SK-N-SH (cell line): ENCODE measurements around the gene TESK1. TPM values are rescaled to one million over a fixed set of nuclear protein-coding genes. Genes with fewer than 3 reads are reported as not detected.

Experiments used
- CTCF ChIA-PET: fragments of 300-600, 350-600 bp; formaldehyde crosslinking; extraction: SDS; loops from one replicate; lab custom pipeline; 2021; lab: Yijun Ruan, JAX
- POLR2A ChIA-PET: fragments of 350-600 bp; sonication (Branson Sonifier 250); formaldehyde crosslinking; extraction: SDS; loops from one replicate; lab custom pipeline; 2020; ENCODE audit warnings: antibody characterized with exemption, inconsistent platforms; lab: Yijun Ruan, JAX
- DNase-seq: peaks from one replicate; pipeline ENCODE4 v3.0.0; 2012
- H2AFZ ChIP-seq: fragments of 200-600 bp; sonication (generic); 2 replicates; pipeline ENCODE4 v1.8.1; 2016; ENCODE audit warnings: antibody characterized with exemption, mild to moderate bottlenecking, low read depth
- H3F3A ChIP-seq: fragments of 200-600 bp; sonication (generic); replicated peaks from 2 replicates; pipeline ENCODE3; 2016; ENCODE audit warnings: antibody characterized with exemption, mild to moderate bottlenecking; ENCODE audit not compliant: insufficient read depth
- H3K27ac ChIP-seq, 2 experiments: fragments of 200-500 bp in 1 of 2; fragments of 200-600 bp in 1 of 2; sonication (Bioruptor generic) in 1 of 2; sonication (generic), shearing (Covaris generic) in 1 of 2; 2 replicates each; pipeline versions ENCODE4 v1.5.1 to v1.6.1; 2014 to 2016; ENCODE audit warnings: low read depth in 2 of 2, inconsistent platforms in 1 of 2, low read length in 1 of 2, mild to moderate bottlenecking in 1 of 2, mixed read lengths in 1 of 2
- H3K27me3 ChIP-seq: fragments of 200-600 bp; sonication (generic), shearing (Covaris generic); 2 replicates; pipeline ENCODE4 v1.6.1; 2016; ENCODE audit warnings: mixed run types; ENCODE audit not compliant: insufficient read depth
- H3K36me3 ChIP-seq, 2 experiments: fragments of 200-500 bp in 1 of 2; fragments of 200-600 bp in 1 of 2; sonication (Bioruptor generic) in 1 of 2; sonication (generic) in 1 of 2; replicated peaks in 1 of 2; 2 replicates each; pipeline versions ENCODE3 to v1.5.1; 2014 to 2016; ENCODE audit warnings: low read length in 1 of 2, mild to moderate bottlenecking in 1 of 2; ENCODE audit not compliant: insufficient read depth in 2 of 2, control insufficient read depth in 1 of 2
- H3K4me1 ChIP-seq, 2 experiments: fragments of 200-500 bp in 1 of 2; fragments of 200-600 bp in 1 of 2; sonication (Bioruptor generic) in 1 of 2; sonication (generic), shearing (Covaris generic) in 1 of 2; 2 replicates each; pipeline versions ENCODE4 v1.5.1 to v1.6.1; 2014 to 2016; ENCODE audit warnings: low read depth in 1 of 2, low read length in 1 of 2, mixed run types in 1 of 2; ENCODE audit not compliant: insufficient read depth in 2 of 2, control insufficient read depth in 1 of 2
- H3K4me2 ChIP-seq: fragments of 200-600 bp; sonication (generic), shearing (Covaris generic); 2 replicates; pipeline ENCODE4 v1.6.1; 2017; ENCODE audit warnings: mixed run types
- H3K4me3 ChIP-seq, 2 experiments: fragments of 200-500 bp in 1 of 2; fragments of 200-600 bp in 1 of 2; sonication (Bioruptor generic) in 1 of 2; sonication (generic), shearing (Covaris generic) in 1 of 2; 2 replicates each; pipeline versions ENCODE4 v1.5.1 to v1.8.1; 2014 to 2016; ENCODE audit warnings: low read depth in 2 of 2, inconsistent platforms in 1 of 2, low read length in 1 of 2, mild to moderate bottlenecking in 1 of 2, mixed read lengths in 1 of 2, moderate library complexity in 1 of 2
- H3K79me2 ChIP-seq: fragments of 200-600 bp; sonication (generic); 2 replicates; pipeline ENCODE4 v1.8.1; 2017; ENCODE audit warnings: mild to moderate bottlenecking; ENCODE audit not compliant: insufficient read depth
- H3K9ac ChIP-seq: fragments of 200-600 bp; sonication (generic); 2 replicates; pipeline ENCODE4 v1.6.1; 2017; ENCODE audit warnings: mixed run types
- H3K9me2 ChIP-seq: fragments of 200-600 bp; sonication (generic); 2 replicates; pipeline ENCODE4 v1.6.1; 2017; ENCODE audit warnings: mixed run types
- H3K9me3 ChIP-seq: fragments of 200-600 bp; sonication (generic); 2 replicates; pipeline ENCODE4 v1.6.1; 2017; ENCODE audit warnings: mixed run types, mild to moderate bottlenecking, moderate library complexity
- H4K20me1 ChIP-seq: fragments of 200-600 bp; sonication (generic); 2 replicates; pipeline ENCODE4 v1.6.1; 2017; ENCODE audit warnings: mild to moderate bottlenecking, mixed run types; ENCODE audit not compliant: insufficient read depth
- CHD2 ChIP-seq: fragments of 150-350 bp; IDR thresholded peaks from 2 replicates; pipeline ENCODE4 v1.6.1; 2018; ENCODE audit warnings: low read length; ENCODE audit not compliant: partially characterized antibody
- FOXJ3 ChIP-seq: sonication (generic); formaldehyde crosslinking; IDR thresholded peaks from 2 replicates; pipeline ENCODE4 v1.5.1; 2020; ENCODE audit warnings: mild to moderate bottlenecking, missing genetic modification reagents
- GABPA ChIP-seq: IDR thresholded peaks from 2 replicates; pipeline ENCODE4 v1.4.0; 2012; ENCODE audit warnings: low read depth, mild to moderate bottlenecking
- GATA2 ChIP-seq: sonication (generic); formaldehyde crosslinking; IDR thresholded peaks from 2 replicates; pipeline ENCODE4 v1.5.0; 2020; ENCODE audit warnings: mild to moderate bottlenecking, missing genetic modification reagents
- IRF3 ChIP-seq: fragments of 150-350 bp; IDR thresholded peaks from 2 replicates; pipeline ENCODE4 v1.6.1; 2016; ENCODE audit warnings: mild to moderate bottlenecking, low read depth, low read length
- JUND ChIP-seq: IDR thresholded peaks from 2 replicates; pipeline ENCODE4 v1.4.0; 2012
- POLR2AphosphoS5 ChIP-seq: IDR thresholded peaks from 2 replicates; pipeline ENCODE4 v1.6.1; 2012; ENCODE audit warnings: low read depth, low read length
- RFX5 ChIP-seq: IDR thresholded peaks from 2 replicates; pipeline ENCODE4 v1.6.1; 2012; ENCODE audit warnings: mild to moderate bottlenecking, improper control_type of control experiment, low read length
- SMC3 ChIP-seq: IDR thresholded peaks from 2 replicates; pipeline ENCODE4 v1.6.1; 2012; ENCODE audit warnings: low read depth, low read length, improper control_type of control experiment
- ZBTB33 ChIP-seq: IDR thresholded peaks from 2 replicates; pipeline ENCODE4 v1.4.0; 2012; ENCODE audit warnings: low read depth, borderline replicate concordance
- WGBS: methylation state at CpG from one replicate; pipeline ENCODE4 v1.1.6; 2017; ENCODE audit warnings: low lambda C conversion rate; 5-methylcytosine and 5-hydroxymethylcytosine counted together
- polyA plus RNA-seq, 3 experiments: library from polyadenylated mRNA; depleted of rRNA; stranded (reverse); fragments of >200 nt; gene quantifications; 2 replicates each; pipeline ENCODE4 v1.2.3, GENCODE V29; 2012
- TF ChIP-seq, protein P1 (sequence below): fragments of 200-600 bp; sonication (generic); IDR thresholded peaks from 2 replicates; pipeline ENCODE4 v1.6.1; 2017; ENCODE audit warnings: antibody characterized with exemption, mild to moderate bottlenecking, moderate library complexity
- TF ChIP-seq, protein P2 (sequence below): IDR thresholded peaks from 2 replicates; pipeline ENCODE4 v1.4.0; 2012; ENCODE audit warnings: low read depth
- TF ChIP-seq, protein P3 (sequence below): IDR thresholded peaks from 2 replicates; pipeline ENCODE4 v1.4.0; 2012; ENCODE audit warnings: low read depth, borderline replicate concordance
- TF ChIP-seq, protein P4 (sequence below): IDR thresholded peaks from 2 replicates; pipeline ENCODE4; 2012

The TESK1 gene
- polyA plus RNA-seq, 1 of the 3 experiments (the other 2 are of a cell fraction): 26.0 TPM

DNA sequence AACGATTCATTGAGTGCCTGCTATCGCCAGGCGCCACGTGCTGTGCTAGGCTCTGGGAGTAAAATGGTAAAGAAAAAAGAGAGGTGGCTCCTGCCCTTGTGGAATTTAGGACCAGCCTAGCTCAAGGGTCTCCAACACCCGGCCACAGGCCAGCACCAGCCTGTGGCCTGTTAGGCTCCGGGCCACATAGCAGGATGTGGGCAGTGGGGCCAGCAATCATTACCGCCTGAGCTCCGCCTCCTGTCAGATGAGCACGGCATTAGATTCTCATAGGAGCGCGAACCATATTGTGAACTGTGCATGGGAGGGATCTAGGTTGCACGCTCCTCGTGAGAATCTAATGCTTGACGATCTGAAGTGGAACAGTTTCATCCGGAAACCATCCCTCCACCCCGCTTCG lies 51.3 kb downstream of the TESK1 start:
- 87% methylated on average over 17 of the region's 17 CpGs for WGBS
- no peak for DNase-seq
- Histone ChIP-seq H3K9me3 (no peaks in the 10 kb centered on the region), H3K4me3 (no peak overlapping the region), H3K36me3 (peaks cover 0 to 5% of the 10 kb centered on the region in 2 experiments), H3K79me2 (peaks cover 22% of the 10 kb centered on the region), H3K27me3 (no peaks in the 10 kb centered on the region), H2AFZ (no peak overlapping the region), H3K27ac (no peak overlapping the region), H3K9me2 (no peaks in the 10 kb centered on the region), H3K4me2 (no peak overlapping the region), H4K20me1 (no peaks in the 10 kb centered on the region), H3K9ac (no peak overlapping the region), H3F3A (peaks cover 11% of the 10 kb centered on the region), H3K4me1 (peaks cover 0 to 12% of the 10 kb centered on the region in 2 experiments; a peak in 1 of 4 replicates)
- TF ChIP-seq SMC3: no peak
- TF ChIP-seq ZBTB33: no peak
- TF ChIP-seq RFX5: no peak
- TF ChIP-seq, protein P1, sequence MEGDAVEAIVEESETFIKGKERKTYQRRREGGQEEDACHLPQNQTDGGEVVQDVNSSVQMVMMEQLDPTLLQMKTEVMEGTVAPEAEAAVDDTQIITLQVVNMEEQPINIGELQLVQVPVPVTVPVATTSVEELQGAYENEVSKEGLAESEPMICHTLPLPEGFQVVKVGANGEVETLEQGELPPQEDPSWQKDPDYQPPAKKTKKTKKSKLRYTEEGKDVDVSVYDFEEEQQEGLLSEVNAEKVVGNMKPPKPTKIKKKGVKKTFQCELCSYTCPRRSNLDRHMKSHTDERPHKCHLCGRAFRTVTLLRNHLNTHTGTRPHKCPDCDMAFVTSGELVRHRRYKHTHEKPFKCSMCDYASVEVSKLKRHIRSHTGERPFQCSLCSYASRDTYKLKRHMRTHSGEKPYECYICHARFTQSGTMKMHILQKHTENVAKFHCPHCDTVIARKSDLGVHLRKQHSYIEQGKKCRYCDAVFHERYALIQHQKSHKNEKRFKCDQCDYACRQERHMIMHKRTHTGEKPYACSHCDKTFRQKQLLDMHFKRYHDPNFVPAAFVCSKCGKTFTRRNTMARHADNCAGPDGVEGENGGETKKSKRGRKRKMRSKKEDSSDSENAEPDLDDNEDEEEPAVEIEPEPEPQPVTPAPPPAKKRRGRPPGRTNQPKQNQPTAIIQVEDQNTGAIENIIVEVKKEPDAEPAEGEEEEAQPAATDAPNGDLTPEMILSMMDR: no peak
- TF ChIP-seq, protein P2, sequence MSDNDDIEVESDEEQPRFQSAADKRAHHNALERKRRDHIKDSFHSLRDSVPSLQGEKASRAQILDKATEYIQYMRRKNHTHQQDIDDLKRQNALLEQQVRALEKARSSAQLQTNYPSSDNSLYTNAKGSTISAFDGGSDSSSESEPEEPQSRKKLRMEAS: no peak
- no peak for TF ChIP-seq POLR2AphosphoS5
- TF ChIP-seq GABPA: no peak
- TF ChIP-seq JUND: no peak
- TF ChIP-seq IRF3: no peak
- TF ChIP-seq GATA2: no peak
- TF ChIP-seq, protein P3, sequence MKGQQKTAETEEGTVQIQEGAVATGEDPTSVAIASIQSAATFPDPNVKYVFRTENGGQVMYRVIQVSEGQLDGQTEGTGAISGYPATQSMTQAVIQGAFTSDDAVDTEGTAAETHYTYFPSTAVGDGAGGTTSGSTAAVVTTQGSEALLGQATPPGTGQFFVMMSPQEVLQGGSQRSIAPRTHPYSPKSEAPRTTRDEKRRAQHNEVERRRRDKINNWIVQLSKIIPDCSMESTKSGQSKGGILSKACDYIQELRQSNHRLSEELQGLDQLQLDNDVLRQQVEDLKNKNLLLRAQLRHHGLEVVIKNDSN: no peak
- no peak for TF ChIP-seq FOXJ3 (CRISPR knock-in tag)
- TF ChIP-seq CHD2: no peak
- TF ChIP-seq, protein P4, sequence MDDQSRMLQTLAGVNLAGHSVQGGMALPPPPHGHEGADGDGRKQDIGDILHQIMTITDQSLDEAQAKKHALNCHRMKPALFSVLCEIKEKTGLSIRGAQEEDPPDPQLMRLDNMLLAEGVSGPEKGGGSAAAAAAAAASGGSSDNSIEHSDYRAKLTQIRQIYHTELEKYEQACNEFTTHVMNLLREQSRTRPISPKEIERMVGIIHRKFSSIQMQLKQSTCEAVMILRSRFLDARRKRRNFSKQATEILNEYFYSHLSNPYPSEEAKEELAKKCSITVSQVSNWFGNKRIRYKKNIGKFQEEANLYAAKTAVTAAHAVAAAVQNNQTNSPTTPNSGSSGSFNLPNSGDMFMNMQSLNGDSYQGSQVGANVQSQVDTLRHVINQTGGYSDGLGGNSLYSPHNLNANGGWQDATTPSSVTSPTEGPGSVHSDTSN: no peak
- ChIA-PET POLR2A (interaction anchor here (3.8 kb wide), 1 partner anchor 9 kb away, joined by 20 read pairs; no protein-coding TSS in a partner anchor), CTCF (interaction anchor here (0.7 to 6.0 kb wide), 12 partner anchors 9 to 133 kb away, joined by 3 to 86 read pairs (median 6); partner anchors contain the start of genes CD72, CREB3 and TLN1)
